Measurements from ENCODE around the gene ANAPC10.
"Not testable (repeated sequence)": the region's sequence is repeated elsewhere in the genome, so short reads cannot be mapped to it uniquely, and the experiment has no call there.

Gene ANAPC10, protein sequence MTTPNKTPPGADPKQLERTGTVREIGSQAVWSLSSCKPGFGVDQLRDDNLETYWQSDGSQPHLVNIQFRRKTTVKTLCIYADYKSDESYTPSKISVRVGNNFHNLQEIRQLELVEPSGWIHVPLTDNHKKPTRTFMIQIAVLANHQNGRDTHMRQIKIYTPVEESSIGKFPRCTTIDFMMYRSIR

GRCh38 chr4:145097821-145098674 lies at the start of gene ANAPC10, which contains the start of gene ABCE1:
TSS of gene ANAPC10 (minus strand) at chr4:145098196. CDS start at chr4:145096099, 2,097 bp downstream.
TSS of gene ABCE1 (plus strand) at chr4:145098311. CDS start at chr4:145104413, 6,102 bp downstream.
- peak; percentile 96 for DNase-seq (ENCODE audit: low read depth)
- peak within 1 kb of the TSS; percentile 65 for H3K4me3 ChIP-seq (ENCODE audit: low read depth, low read length)
- TF ChIP-seq CTCF (IDR thresholded peaks at IDR 0.05; ENCODE audit: low read depth, low read length, missing control alignments): no peak

DNA sequence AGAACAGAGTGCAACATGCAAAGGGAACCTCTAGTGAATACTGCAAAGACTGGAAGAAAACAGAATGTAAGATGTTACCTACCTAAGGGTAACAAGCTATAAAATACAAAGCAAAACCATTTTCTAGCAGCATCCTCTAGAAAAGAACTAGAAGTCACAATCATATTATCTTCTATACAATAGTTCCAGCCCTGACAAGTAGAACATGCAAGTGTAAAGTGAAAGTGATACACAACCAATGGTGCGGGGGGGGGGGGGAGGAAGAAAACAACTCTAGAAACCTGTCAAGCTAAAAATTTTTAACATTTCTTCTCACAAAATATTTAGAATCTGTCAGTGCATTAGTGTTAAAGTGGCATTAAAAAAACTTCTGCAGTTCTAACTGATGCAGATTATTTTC lies 38.2 kb upstream of the ANAPC10 start:
- DNase-seq (ENCODE audit: low read depth); H3K4me3 ChIP-seq (ENCODE audit: low read depth, low read length): not testable (repeated sequence)

GRCh38 chr4:145132511-145133098 lies 34.6 kb upstream of the ANAPC10 start:
- no peak for TF ChIP-seq CTCF (IDR thresholded peaks at IDR 0.05; ENCODE audit: low read depth, low read length, missing control alignments)
- peak; percentile 43 for DNase-seq (ENCODE audit: low read depth)
- no peak overlapping the region; the same call in 1 of the 2 replicates for H3K4me3 ChIP-seq (ENCODE audit: low read depth, low read length)

DNA sequence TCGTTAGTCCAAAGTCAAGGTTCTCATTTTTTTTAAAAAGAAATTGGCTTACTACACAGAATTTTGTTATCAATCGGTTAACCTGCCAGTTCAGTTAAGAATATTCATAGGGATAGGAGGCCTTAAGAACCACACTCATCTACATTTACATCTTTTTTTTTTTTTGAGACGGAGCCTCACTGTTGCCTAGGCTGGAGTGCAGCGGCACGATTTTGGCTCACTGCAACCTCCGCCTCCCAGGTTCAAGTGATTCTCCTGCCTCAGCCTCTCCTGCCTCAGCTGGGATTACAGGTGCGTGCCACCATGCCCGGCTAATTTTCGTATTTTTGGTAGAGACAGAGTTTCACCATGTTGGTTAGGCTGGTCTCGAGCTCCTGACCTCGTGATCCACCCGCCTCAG lies 33.9 kb upstream of the ANAPC10 start:
- no peak for TF ChIP-seq CTCF (IDR thresholded peaks at IDR 0.05; ENCODE audit: low read depth, low read length, missing control alignments)
- H3K4me3 ChIP-seq (ENCODE audit: low read depth, low read length): no peak overlapping the region
- DNase-seq (ENCODE audit: low read depth): no peak

- H3K4me3 ChIP-seq (ENCODE audit: low read depth, low read length): no peak overlapping the region
- DNase-seq (ENCODE audit: low read depth): no peak
- no peak for TF ChIP-seq CTCF (IDR thresholded peaks at IDR 0.05; ENCODE audit: low read depth, low read length, missing control alignments)
Observed at GRCh38 chr4:145130788-145131399, 32.9 kb upstream of the ANAPC10 start.

GRCh38 chr4:145130130-145130529 lies 32.1 kb upstream of the ANAPC10 start:
- no peak for TF ChIP-seq CTCF (IDR thresholded peaks at IDR 0.05; ENCODE audit: low read depth, low read length, missing control alignments)
- H3K4me3 ChIP-seq (ENCODE audit: low read depth, low read length): no peak overlapping the region
- DNase-seq (ENCODE audit: low read depth): no peak

DNA sequence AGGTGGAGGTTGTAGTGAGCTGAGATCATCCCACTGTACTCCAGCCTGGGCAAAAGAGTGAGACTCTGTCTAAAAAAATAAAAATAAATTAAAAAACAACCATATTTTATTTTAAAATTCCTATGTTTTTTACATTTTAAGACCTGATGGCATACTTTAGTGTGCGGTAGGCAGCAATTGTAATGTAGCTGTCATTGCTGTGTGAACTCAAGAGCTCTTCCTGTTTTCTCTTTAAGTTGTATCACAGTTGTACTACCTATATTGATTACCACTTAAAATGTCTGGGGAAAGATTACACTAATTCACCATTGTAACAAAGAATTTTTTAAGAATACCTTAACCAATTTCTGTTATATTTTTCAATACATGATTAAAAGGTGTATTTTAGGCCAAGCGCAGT lies 27.4 kb upstream of the ANAPC10 start:
- no peak overlapping the region for H3K4me3 ChIP-seq (ENCODE audit: low read depth, low read length)
- DNase-seq (ENCODE audit: low read depth): no peak
- no peak for TF ChIP-seq CTCF (IDR thresholded peaks at IDR 0.05; ENCODE audit: low read depth, low read length, missing control alignments)

Measured in GM12864 (cell line).